Purkinje cell (primary cell): ENCODE data around the gene HDGFL1. TPM values are rescaled to one million over a fixed set of nuclear protein-coding genes. Genes with fewer than 3 reads are reported as not detected.

Experiments
- polyA plus RNA-seq: library from polyadenylated mRNA; unstranded; fragments of >200 nt; fragmentation: Nextera tagmentation; gene quantifications from 2 replicates; pipeline ENCODE4 v1.2.1, GENCODE V29; 2014

The HDGFL1 gene
- polyA plus RNA-seq, result not detected in 2 replicates

DNA sequence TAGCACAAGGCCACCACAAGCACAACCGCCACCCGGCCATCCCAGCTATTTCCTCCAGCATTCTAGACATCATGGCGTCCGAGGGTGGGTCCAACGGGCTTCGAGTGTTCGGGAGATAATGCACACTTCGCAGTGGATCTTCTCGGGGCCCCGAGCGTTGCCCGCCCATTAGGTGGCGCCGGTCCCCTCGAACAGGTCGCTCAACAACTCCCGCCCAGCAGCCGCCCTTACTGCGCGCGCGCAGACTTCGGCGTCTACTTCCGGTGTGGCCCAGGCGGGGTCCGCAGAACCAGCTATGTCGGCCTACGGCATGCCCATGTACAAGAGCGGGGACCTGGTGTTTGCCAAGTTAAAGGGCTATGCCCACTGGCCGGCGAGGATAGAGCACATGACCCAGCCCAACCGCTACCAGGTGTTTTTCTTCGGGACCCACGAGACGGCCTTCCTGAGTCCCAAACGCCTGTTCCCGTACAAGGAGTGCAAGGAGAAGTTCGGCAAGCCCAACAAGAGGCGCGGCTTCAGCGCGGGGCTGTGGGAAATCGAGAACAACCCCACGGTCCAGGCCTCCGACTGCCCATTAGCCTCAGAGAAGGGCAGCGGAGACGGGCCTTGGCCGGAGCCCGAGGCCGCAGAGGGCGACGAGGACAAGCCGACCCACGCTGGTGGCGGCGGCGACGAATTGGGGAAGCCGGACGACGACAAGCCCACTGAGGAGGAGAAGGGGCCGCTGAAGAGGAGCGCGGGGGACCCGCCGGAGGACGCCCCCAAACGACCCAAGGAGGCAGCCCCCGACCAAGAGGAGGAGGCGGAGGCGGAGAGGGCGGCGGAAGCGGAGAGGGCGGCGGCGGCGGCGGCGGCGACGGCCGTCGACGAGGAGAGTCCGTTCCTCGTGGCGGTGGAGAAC lies at the start of gene HDGFL1:
Gene HDGFL1 (plus strand): TSS at position 286 of the 904 bp plus-strand sequence. CDS start 10 bp downstream, at position 296.

